Measurements from ENCODE around the gene CCDC170.

The CCDC170 gene

DNA sequence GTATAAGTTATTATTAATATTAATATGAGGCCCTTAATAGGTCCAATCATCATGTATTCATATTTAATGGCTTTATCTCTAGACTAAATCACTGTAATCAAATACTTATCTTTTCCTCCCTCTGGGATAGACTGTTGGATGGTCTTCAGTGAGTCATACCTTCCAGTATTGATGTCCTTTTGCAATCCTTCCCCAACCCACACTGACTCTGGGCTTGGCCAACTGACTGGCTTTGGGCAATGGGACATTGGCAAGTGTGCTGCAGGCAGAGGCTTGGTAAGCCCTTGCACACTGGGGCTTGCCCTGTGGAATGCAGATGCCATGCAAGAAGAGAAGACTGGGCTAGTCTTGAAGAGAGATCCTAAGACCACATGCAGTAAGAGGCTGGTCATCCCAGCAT, 136.6 kb downstream of the CCDC170 start:
- H3K27me3 ChIP-seq (ENCODE audit: control insufficient read depth in 1 of 2, insufficient read depth in 1 of 2, low read length in 2 of 2), result no peaks in the 10 kb centered on the region
- no peak for DNase-seq
- H3K23ac ChIP-seq (ENCODE audit: low read length in 2 of 2), result no peak overlapping the region
- H3K4me2 ChIP-seq (ENCODE audit: low read length, poor library complexity, severe bottlenecking), result no peak overlapping the region
- no peak overlapping the region for H3K14ac ChIP-seq (ENCODE audit: low read length in 2 of 2)
- no peak overlapping the region for H2BK15ac ChIP-seq (ENCODE audit: low read depth, poor library complexity, severe bottlenecking)
- no peak overlapping the region for H2BK120ac ChIP-seq (ENCODE audit: low read depth, low read length)
- no peaks in the 10 kb centered on the region for H3K4me1 ChIP-seq (ENCODE audit: control insufficient read depth, insufficient read depth, low read depth, low read length)
- no peak overlapping the region for H2BK12ac ChIP-seq (ENCODE audit: low read length in 2 of 2)
- H4K91ac ChIP-seq (ENCODE audit: low read length), result no peak overlapping the region
- H3K79me1 ChIP-seq (replicated peaks; ENCODE audit: low read length, poor library complexity, severe bottlenecking), result no peaks in the 10 kb centered on the region
- H3K4me3 ChIP-seq (ENCODE audit: insufficient read depth in 1 of 2, low read depth in 1 of 2, low read length in 2 of 2), result no peak overlapping the region
- H3K36me3 ChIP-seq (ENCODE audit: control insufficient read depth in 1 of 2, insufficient read depth in 2 of 2, low read depth in 1 of 2, low read length in 2 of 2), result no peaks in the 10 kb centered on the region
- no peaks in the 10 kb centered on the region for H3K9me3 ChIP-seq (ENCODE audit: control insufficient read depth, low read length)
- H3K4ac ChIP-seq (ENCODE audit: low read depth in 1 of 2, low read length in 2 of 2), result no peak overlapping the region
- H2AFZ ChIP-seq (ENCODE audit: low read depth, low read length), result no peak overlapping the region
- no peak overlapping the region for H2AK5ac ChIP-seq (ENCODE audit: low read length, severe bottlenecking)
- H2BK5ac ChIP-seq (ENCODE audit: low read depth, low read length, poor library complexity, severe bottlenecking), result no peak overlapping the region
- no peak overlapping the region for H3K18ac ChIP-seq (ENCODE audit: low read depth in 1 of 2, low read length in 2 of 2)
- H4K8ac ChIP-seq (ENCODE audit: low read length), result no peak overlapping the region
- H3K27ac ChIP-seq (ENCODE audit: low read length, poor library complexity, severe bottlenecking), result no peak overlapping the region
- H3K9ac ChIP-seq (ENCODE audit: low read length), result no peak overlapping the region

DNA sequence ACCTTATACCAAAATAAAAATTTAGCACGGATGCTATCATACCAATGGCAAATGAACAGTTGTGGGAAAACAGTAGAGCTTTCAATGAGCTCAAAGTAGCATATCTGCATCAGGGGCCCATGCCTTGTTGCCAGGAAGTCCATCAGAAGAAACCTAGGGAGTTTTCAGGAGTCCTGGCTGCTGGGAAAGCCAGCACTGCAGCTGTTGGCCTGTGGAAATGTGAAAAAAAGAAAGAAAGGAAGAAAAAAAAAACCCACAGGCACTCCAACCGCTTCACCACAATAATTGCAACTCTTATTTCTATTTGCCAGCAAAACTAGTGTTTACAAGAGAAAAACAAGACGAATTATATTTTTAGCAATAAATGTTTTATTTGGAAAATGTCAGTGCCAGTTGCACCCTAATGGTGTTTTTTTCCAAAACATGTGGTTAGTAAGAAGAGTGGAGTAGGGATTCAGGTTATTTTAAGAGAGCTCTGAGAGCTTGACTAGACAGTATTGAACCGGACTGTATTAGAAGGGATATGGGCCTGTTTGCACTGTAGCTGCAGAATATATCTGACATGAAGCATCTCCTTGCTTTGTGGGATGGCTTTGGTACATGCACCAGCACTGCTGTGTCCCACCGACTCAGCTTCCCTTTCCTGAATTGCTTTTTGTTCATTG, 137.3 kb downstream of the CCDC170 start:
- Histone ChIP-seq H2AK5ac (ENCODE audit: low read length, severe bottlenecking) (no peak overlapping the region), H2AFZ (ENCODE audit: low read depth, low read length) (no peak overlapping the region), H2BK120ac (ENCODE audit: low read depth, low read length) (no peak overlapping the region), H2BK12ac (ENCODE audit: low read length in 2 of 2) (no peak overlapping the region), H3K9me3 (ENCODE audit: control insufficient read depth, low read length) (no peaks in the 10 kb centered on the region), H3K36me3 (ENCODE audit: control insufficient read depth in 1 of 2, insufficient read depth in 2 of 2, low read depth in 1 of 2, low read length in 2 of 2) (no peaks in the 10 kb centered on the region), H2BK5ac (ENCODE audit: low read depth, low read length, poor library complexity, severe bottlenecking) (no peak overlapping the region), H3K18ac (ENCODE audit: low read depth in 1 of 2, low read length in 2 of 2) (no peak overlapping the region), H3K14ac (ENCODE audit: low read length in 2 of 2) (no peak overlapping the region), H3K4me1 (ENCODE audit: control insufficient read depth, insufficient read depth, low read depth, low read length) (no peaks in the 10 kb centered on the region), H4K91ac (ENCODE audit: low read length) (no peak overlapping the region), H3K4me2 (ENCODE audit: low read length, poor library complexity, severe bottlenecking) (no peak overlapping the region), H3K27me3 (ENCODE audit: control insufficient read depth in 1 of 2, insufficient read depth in 1 of 2, low read length in 2 of 2) (no peaks in the 10 kb centered on the region), H3K27ac (ENCODE audit: low read length, poor library complexity, severe bottlenecking) (no peak overlapping the region), H3K23ac (ENCODE audit: low read length in 2 of 2) (no peak overlapping the region), H4K8ac (ENCODE audit: low read length) (no peak overlapping the region), H3K4me3 (ENCODE audit: insufficient read depth in 1 of 2, low read depth in 1 of 2, low read length in 2 of 2) (no peak overlapping the region), H3K79me1 (replicated peaks; ENCODE audit: low read length, poor library complexity, severe bottlenecking) (no peaks in the 10 kb centered on the region), H2BK15ac (ENCODE audit: low read depth, poor library complexity, severe bottlenecking) (no peak overlapping the region), H3K4ac (ENCODE audit: low read depth in 1 of 2, low read length in 2 of 2) (no peak overlapping the region), H3K9ac (ENCODE audit: low read length) (no peak overlapping the region)
- WGBS, result 77% methylated on average over 4 of the region's 5 CpGs
- no peak for DNase-seq

DNA sequence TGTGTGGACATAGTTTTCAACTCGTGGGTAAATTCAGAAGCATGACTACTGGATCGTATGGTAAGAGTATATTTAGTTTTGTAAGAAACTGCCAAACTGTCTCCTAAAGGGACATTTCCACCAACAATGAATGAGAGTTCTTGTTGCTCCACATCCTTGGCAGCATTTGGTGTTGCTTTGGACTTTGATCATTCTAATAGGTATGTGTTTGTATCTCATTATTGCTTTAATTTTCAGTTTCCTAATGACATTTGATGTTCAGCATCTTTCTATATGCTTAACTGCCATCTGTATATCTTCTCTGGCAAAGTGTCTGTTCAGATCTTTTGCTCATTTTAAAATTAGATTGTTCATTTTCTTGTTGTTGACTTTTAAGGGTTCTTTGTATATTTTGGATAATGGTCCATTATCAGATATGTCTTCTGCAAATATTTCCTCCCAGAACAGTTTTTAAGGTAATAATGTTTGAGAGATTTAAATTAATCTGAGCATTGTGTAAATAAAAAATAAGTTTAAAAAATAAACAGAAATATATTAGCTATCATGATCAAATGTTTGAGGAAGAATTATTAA, 138.7 kb downstream of the CCDC170 start:
- H2AFZ ChIP-seq (ENCODE audit: low read depth, low read length), result no peak overlapping the region
- no peak overlapping the region for H3K27ac ChIP-seq (ENCODE audit: low read length, poor library complexity, severe bottlenecking)
- H3K4ac ChIP-seq (ENCODE audit: low read depth in 1 of 2, low read length in 2 of 2), result no peak overlapping the region
- H3K18ac ChIP-seq (ENCODE audit: low read depth in 1 of 2, low read length in 2 of 2), result no peak overlapping the region
- no peak overlapping the region for H2BK120ac ChIP-seq (ENCODE audit: low read depth, low read length)
- H2BK15ac ChIP-seq (ENCODE audit: low read depth, poor library complexity, severe bottlenecking), result no peak overlapping the region
- no peak overlapping the region for H3K4me3 ChIP-seq (ENCODE audit: insufficient read depth in 1 of 2, low read depth in 1 of 2, low read length in 2 of 2)
- no peaks in the 10 kb centered on the region for H3K27me3 ChIP-seq (ENCODE audit: control insufficient read depth in 1 of 2, insufficient read depth in 1 of 2, low read length in 2 of 2)
- H3K4me1 ChIP-seq (ENCODE audit: control insufficient read depth, insufficient read depth, low read depth, low read length), result no peaks in the 10 kb centered on the region
- H3K9ac ChIP-seq (ENCODE audit: low read length), result no peak overlapping the region
- H2BK5ac ChIP-seq (ENCODE audit: low read depth, low read length, poor library complexity, severe bottlenecking), result no peak overlapping the region
- no peak for DNase-seq
- 81% methylated on average over 2 of the region's 2 CpGs for WGBS
- no peak overlapping the region for H3K14ac ChIP-seq (ENCODE audit: low read length in 2 of 2)
- no peak overlapping the region for H2BK12ac ChIP-seq (ENCODE audit: low read length in 2 of 2)
- H3K23ac ChIP-seq (ENCODE audit: low read length in 2 of 2), result no peak overlapping the region
- H2AK5ac ChIP-seq (ENCODE audit: low read length, severe bottlenecking), result no peak overlapping the region
- no peak overlapping the region for H3K4me2 ChIP-seq (ENCODE audit: low read length, poor library complexity, severe bottlenecking)
- H3K9me3 ChIP-seq (ENCODE audit: control insufficient read depth, low read length), result no peaks in the 10 kb centered on the region
- H3K36me3 ChIP-seq (ENCODE audit: control insufficient read depth in 1 of 2, insufficient read depth in 2 of 2, low read depth in 1 of 2, low read length in 2 of 2), result no peaks in the 10 kb centered on the region
- H4K8ac ChIP-seq (ENCODE audit: low read length), result no peak overlapping the region
- no peak overlapping the region for H4K91ac ChIP-seq (ENCODE audit: low read length)
- no peaks in the 10 kb centered on the region for H3K79me1 ChIP-seq (replicated peaks; ENCODE audit: low read length, poor library complexity, severe bottlenecking)

DNA sequence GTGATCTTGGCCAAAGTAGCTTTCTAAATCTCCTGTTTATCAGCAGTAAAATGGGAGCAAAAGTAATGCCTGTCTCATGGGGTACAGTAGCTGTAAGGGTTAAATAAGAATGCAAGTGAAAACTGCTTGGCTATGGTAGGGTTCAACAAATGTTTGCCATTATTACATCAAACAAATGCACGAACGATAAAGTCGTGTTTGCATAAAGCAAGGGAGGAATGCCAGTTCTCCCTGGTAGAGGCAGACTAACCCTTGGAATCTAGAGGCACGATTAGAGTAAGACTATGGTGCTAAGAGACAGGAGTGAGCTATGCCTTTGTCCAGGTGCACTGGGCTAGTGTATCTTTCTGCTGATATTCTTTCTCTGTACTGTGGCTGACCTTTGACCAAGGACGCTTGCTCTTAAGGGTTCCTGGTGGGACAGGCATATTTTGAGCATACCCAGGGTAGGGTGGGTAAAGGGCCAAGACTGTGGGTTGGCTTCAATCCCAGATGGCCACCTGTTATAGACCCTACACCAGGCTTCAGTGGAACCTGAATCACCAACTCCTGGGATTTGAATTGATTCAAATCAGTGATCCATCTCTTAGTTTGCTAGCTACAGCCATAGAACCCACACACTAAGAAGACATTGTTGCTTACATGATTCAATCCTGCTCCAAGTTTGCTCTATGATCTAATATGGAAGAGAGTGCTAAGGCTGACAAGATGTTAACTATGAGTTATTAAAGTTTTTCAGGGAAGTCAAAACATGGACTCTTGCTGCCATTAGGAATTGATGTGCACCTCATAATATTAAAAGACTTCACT, 139.9 kb downstream of the CCDC170 start:
- no peak overlapping the region for H4K8ac ChIP-seq (ENCODE audit: low read length)
- no peaks in the 10 kb centered on the region for H3K36me3 ChIP-seq (ENCODE audit: control insufficient read depth in 1 of 2, insufficient read depth in 2 of 2, low read depth in 1 of 2, low read length in 2 of 2)
- no peak overlapping the region for H2AFZ ChIP-seq (ENCODE audit: low read depth, low read length)
- no peak overlapping the region for H3K18ac ChIP-seq (ENCODE audit: low read depth in 1 of 2, low read length in 2 of 2)
- no peaks in the 10 kb centered on the region for H3K27me3 ChIP-seq (ENCODE audit: control insufficient read depth in 1 of 2, insufficient read depth in 1 of 2, low read length in 2 of 2)
- no peaks in the 10 kb centered on the region for H3K4me1 ChIP-seq (ENCODE audit: control insufficient read depth, insufficient read depth, low read depth, low read length)
- H2BK15ac ChIP-seq (ENCODE audit: low read depth, poor library complexity, severe bottlenecking), result no peak overlapping the region
- no peaks in the 10 kb centered on the region for H3K9me3 ChIP-seq (ENCODE audit: control insufficient read depth, low read length)
- H3K14ac ChIP-seq (ENCODE audit: low read length in 2 of 2), result no peak overlapping the region
- no peak overlapping the region for H2BK12ac ChIP-seq (ENCODE audit: low read length in 2 of 2)
- no peak overlapping the region for H2AK5ac ChIP-seq (ENCODE audit: low read length, severe bottlenecking)
- no peak overlapping the region for H2BK5ac ChIP-seq (ENCODE audit: low read depth, low read length, poor library complexity, severe bottlenecking)
- no peak overlapping the region for H3K9ac ChIP-seq (ENCODE audit: low read length)
- 88% methylated on average over 4 of the region's 5 CpGs for WGBS
- no peaks in the 10 kb centered on the region for H3K79me1 ChIP-seq (replicated peaks; ENCODE audit: low read length, poor library complexity, severe bottlenecking)
- H3K4me2 ChIP-seq (ENCODE audit: low read length, poor library complexity, severe bottlenecking), result no peak overlapping the region
- H3K27ac ChIP-seq (ENCODE audit: low read length, poor library complexity, severe bottlenecking), result no peak overlapping the region
- no peak overlapping the region for H3K23ac ChIP-seq (ENCODE audit: low read length in 2 of 2)
- no peak overlapping the region for H4K91ac ChIP-seq (ENCODE audit: low read length)
- no peak overlapping the region for H2BK120ac ChIP-seq (ENCODE audit: low read depth, low read length)
- H3K4ac ChIP-seq (ENCODE audit: low read depth in 1 of 2, low read length in 2 of 2), result no peak overlapping the region
- no peak overlapping the region for H3K4me3 ChIP-seq (ENCODE audit: insufficient read depth in 1 of 2, low read depth in 1 of 2, low read length in 2 of 2)
- no peak for DNase-seq

Measured in mesenchymal stem cell (in vitro differentiated cells and primary cell).